Neural cell (in vitro differentiated cells): ENCODE measurements around the gene PHC1. TPM values are rescaled to one million over a fixed set of nuclear protein-coding genes. Genes with fewer than 3 reads are reported as not detected.

Experiments
- H2AFZ ChIP-seq: fragments of 200-600, 300-800 bp; sonication (generic), shearing (Covaris generic); 2 replicates; pipeline ENCODE4 v1.6.0; 2014; ENCODE audit warnings: low read depth, mild to moderate bottlenecking, antibody characterized with exemption, low read length, moderate library complexity
- H3F3A ChIP-seq: fragments of 200-600 bp; shearing (Covaris generic); 2 replicates; pipeline ENCODE4 v1.6.1; 2016; ENCODE audit warnings: mild to moderate bottlenecking, moderate library complexity, mixed read lengths, antibody characterized with exemption, low read length; ENCODE audit not compliant: insufficient read depth, poor library complexity, severe bottlenecking
- H3K27ac ChIP-seq: fragments of 200-600, 300-800 bp; sonication (generic), shearing (Covaris generic); 2 replicates; pipeline ENCODE4 v1.5.1; 2014; ENCODE audit warnings: mild to moderate bottlenecking, low read length, moderate library complexity
- H3K27me3 ChIP-seq: fragments of 300-800, 200-600 bp; sonication (generic), shearing (Covaris generic); 2 replicates; pipeline ENCODE4 v1.6.0; 2014; ENCODE audit warnings: mild to moderate bottlenecking, low read depth, low read length, moderate library complexity; ENCODE audit not compliant: insufficient read depth
- H3K36me3 ChIP-seq: fragments of 300-800, 200-600 bp; sonication (generic), shearing (Covaris generic); 2 replicates; pipeline ENCODE4 v1.5.1; 2014; ENCODE audit warnings: mild to moderate bottlenecking, antibody characterized with exemption, low read length, moderate library complexity; ENCODE audit not compliant: insufficient read depth
- H3K4me2 ChIP-seq: fragments of 300-800, 200-600 bp; sonication (generic), shearing (Covaris generic); 2 replicates; pipeline ENCODE4 v1.6.0; 2014; ENCODE audit warnings: mild to moderate bottlenecking, low read length
- H3K4me3 ChIP-seq: fragments of 300-800, 200-600 bp; sonication (generic), shearing (Covaris generic); 2 replicates; pipeline ENCODE4 v1.5.1; 2014; ENCODE audit warnings: mild to moderate bottlenecking, low read length, moderate library complexity
- H3K79me2 ChIP-seq: fragments of 200-600 bp; shearing (Covaris generic); replicated peaks from 2 replicates; pipeline ENCODE4 v1.6.0; 2014; ENCODE audit warnings: mild to moderate bottlenecking, low read length, moderate library complexity; ENCODE audit not compliant: insufficient read depth
- H3K9ac ChIP-seq: fragments of 300-800, 200-600 bp; sonication (generic), shearing (Covaris generic); 2 replicates; pipeline ENCODE4 v1.6.1; 2016; ENCODE audit warnings: mild to moderate bottlenecking, low read length, mixed read lengths
- H3K9me2 ChIP-seq: fragments of 200-600 bp; shearing (Covaris generic); 2 replicates; pipeline ENCODE4 v1.6.1; 2016; ENCODE audit warnings: mild to moderate bottlenecking, low read length, mixed read lengths; ENCODE audit not compliant: insufficient read depth
- H3K9me3 ChIP-seq: fragments of 200-600, 300-800 bp; sonication (generic), shearing (Covaris generic); 2 replicates; pipeline ENCODE4 v1.6.1; 2016; ENCODE audit warnings: mild to moderate bottlenecking, mixed run types, low read length, moderate library complexity, mixed read lengths
- H4K20me1 ChIP-seq: fragments of 200-600 bp; shearing (Covaris generic); 2 replicates; pipeline ENCODE4 v1.6.1; 2016; ENCODE audit warnings: mild to moderate bottlenecking, mixed run types; ENCODE audit not compliant: insufficient read depth
- EP300 ChIP-seq: fragments of 450-650 bp; conservative IDR thresholded peaks from 2 replicates; pipeline ENCODE4 v1.6.1; 2014; ENCODE audit warnings: antibody characterized with exemption, mild to moderate bottlenecking, moderate library complexity; ENCODE audit not compliant: poor library complexity, severe bottlenecking
- EZH2 ChIP-seq: fragments of 200-600, 300-800 bp; shearing (Covaris generic), sonication (generic); IDR thresholded peaks from 2 replicates; pipeline ENCODE4 v1.6.1; 2014; ENCODE audit warnings: antibody characterized with exemption, low read length, borderline replicate concordance, mild to moderate bottlenecking; ENCODE audit not compliant: insufficient read depth, poor library complexity, severe bottlenecking
- MXI1 ChIP-seq: fragments of 450-650 bp; conservative IDR thresholded peaks from 2 replicates; pipeline ENCODE4 v1.6.1; 2014; ENCODE audit warnings: antibody characterized with exemption, mild to moderate bottlenecking; ENCODE audit not compliant: poor library complexity, severe bottlenecking
- POLR2AphosphoS5 ChIP-seq: IDR thresholded peaks from 2 replicates; pipeline ENCODE4 v1.6.1; 2012
- RAD21 ChIP-seq: fragments of 450-650 bp; conservative IDR thresholded peaks from 2 replicates; pipeline ENCODE4 v1.6.1; 2014; ENCODE audit warnings: antibody characterized with exemption, mild to moderate bottlenecking, moderate library complexity
- REST ChIP-seq: IDR thresholded peaks from 2 replicates; pipeline ENCODE4 v1.6.1; 2012; ENCODE audit warnings: borderline replicate concordance
- SMC3 ChIP-seq: fragments of 450-650 bp; conservative IDR thresholded peaks from 2 replicates; pipeline ENCODE4 v1.6.1; 2014; ENCODE audit warnings: antibody characterized with exemption, mild to moderate bottlenecking, moderate library complexity; ENCODE audit not compliant: poor library complexity
- TAF1 ChIP-seq: IDR thresholded peaks from 2 replicates; pipeline ENCODE4 v1.6.1; 2012; ENCODE audit warnings: low read depth
- polyA plus RNA-seq: library from polyadenylated mRNA; depleted of rRNA; stranded (reverse); fragments of >200 nt; gene quantifications from 2 replicates; pipeline ENCODE4 v1.2.3, GENCODE V29; 2014
- TF ChIP-seq, protein P1 (sequence below): fragments of 450-650 bp; IDR thresholded peaks from 2 replicates; pipeline ENCODE4 v1.5.1; 2014; ENCODE audit warnings: antibody characterized with exemption, mild to moderate bottlenecking, moderate library complexity; ENCODE audit not compliant: poor library complexity, severe bottlenecking

Gene PHC1
- polyA plus RNA-seq, 1 donor from 2014 or later: 104 TPM

DNA sequence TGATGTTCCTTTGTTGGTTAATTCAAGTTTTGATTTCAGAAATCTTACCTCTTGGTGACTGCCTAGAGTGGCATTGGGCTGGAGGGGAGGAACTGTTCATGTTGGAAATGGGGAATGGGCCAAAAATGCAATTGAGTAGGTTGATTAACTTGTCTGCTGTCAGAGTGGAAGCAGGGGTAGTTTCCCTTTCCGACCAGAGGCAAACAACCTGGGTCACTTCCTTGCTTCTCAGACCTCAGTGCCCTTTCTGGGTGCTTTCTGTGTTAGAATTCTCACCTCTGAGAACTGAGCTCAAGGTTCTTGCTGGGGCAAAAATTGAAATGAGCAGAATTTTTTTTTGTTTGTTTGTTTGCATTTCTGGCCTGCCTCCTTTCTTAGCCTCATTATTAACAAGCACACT, 37.4 kb downstream of the PHC1 start:
- Histone ChIP-seq H3K9me2 (no peaks in the 10 kb centered on the region), H3K9ac (no peak overlapping the region), H3K9me3 (no peaks in the 10 kb centered on the region), H3K36me3 (no peaks in the 10 kb centered on the region), H3K4me3 (no peak overlapping the region), H2AFZ (no peak overlapping the region), H3K27me3 (no peaks in the 10 kb centered on the region), H3K27ac (no peak overlapping the region), H3F3A (no peaks in the 10 kb centered on the region), H4K20me1 (no peaks in the 10 kb centered on the region), H3K79me2 (peaks cover 23% of the 10 kb centered on the region), H3K4me2 (no peak overlapping the region)
- no peak for TF ChIP-seq POLR2AphosphoS5
- TF ChIP-seq EP300: no peak
- TF ChIP-seq REST: no peak
- TF ChIP-seq, protein P1, sequence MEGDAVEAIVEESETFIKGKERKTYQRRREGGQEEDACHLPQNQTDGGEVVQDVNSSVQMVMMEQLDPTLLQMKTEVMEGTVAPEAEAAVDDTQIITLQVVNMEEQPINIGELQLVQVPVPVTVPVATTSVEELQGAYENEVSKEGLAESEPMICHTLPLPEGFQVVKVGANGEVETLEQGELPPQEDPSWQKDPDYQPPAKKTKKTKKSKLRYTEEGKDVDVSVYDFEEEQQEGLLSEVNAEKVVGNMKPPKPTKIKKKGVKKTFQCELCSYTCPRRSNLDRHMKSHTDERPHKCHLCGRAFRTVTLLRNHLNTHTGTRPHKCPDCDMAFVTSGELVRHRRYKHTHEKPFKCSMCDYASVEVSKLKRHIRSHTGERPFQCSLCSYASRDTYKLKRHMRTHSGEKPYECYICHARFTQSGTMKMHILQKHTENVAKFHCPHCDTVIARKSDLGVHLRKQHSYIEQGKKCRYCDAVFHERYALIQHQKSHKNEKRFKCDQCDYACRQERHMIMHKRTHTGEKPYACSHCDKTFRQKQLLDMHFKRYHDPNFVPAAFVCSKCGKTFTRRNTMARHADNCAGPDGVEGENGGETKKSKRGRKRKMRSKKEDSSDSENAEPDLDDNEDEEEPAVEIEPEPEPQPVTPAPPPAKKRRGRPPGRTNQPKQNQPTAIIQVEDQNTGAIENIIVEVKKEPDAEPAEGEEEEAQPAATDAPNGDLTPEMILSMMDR: no peak
- no peak for TF ChIP-seq MXI1
- TF ChIP-seq EZH2: no peak
- TF ChIP-seq RAD21: no peak
- no peak for TF ChIP-seq SMC3
- no peak for TF ChIP-seq TAF1

GRCh38 chr12:8953773-8954402, 39.6 kb downstream of the PHC1 start:
- H3K27ac ChIP-seq: no peak overlapping the region
- no peaks in the 10 kb centered on the region for H3K9me2 ChIP-seq
- H3K9me3 ChIP-seq: no peaks in the 10 kb centered on the region
- H3K4me3 ChIP-seq: no peak overlapping the region
- H3K27me3 ChIP-seq: no peaks in the 10 kb centered on the region
- peaks cover 1% of the 10 kb centered on the region for H3K79me2 ChIP-seq
- H3K4me2 ChIP-seq: no peak overlapping the region
- no peaks in the 10 kb centered on the region for H4K20me1 ChIP-seq
- no peak for TF ChIP-seq POLR2AphosphoS5
- no peak for TF ChIP-seq EP300
- TF ChIP-seq, protein P1: no peak
- no peak for TF ChIP-seq MXI1
- TF ChIP-seq TAF1: no peak
- no peak for TF ChIP-seq SMC3
- no peak for TF ChIP-seq REST
- no peak for TF ChIP-seq RAD21
- no peak for TF ChIP-seq EZH2
- H3K9ac ChIP-seq: no peak overlapping the region
- H2AFZ ChIP-seq: no peak overlapping the region
- no peaks in the 10 kb centered on the region for H3K36me3 ChIP-seq
- no peaks in the 10 kb centered on the region for H3F3A ChIP-seq
